Stimulated activated CD8-positive, alpha-beta memory T cell treated with anti-CD3 and anti-CD28 coated beads, Interleukin-12 subunit alpha, Interleukin-12 subunit beta, amount 100 ng/mL, for 1 hour (primary cell): ENCODE measurements around the gene ATP5ME.

Source experiments
- DNase-seq: peaks from one replicate; pipeline ENCODE4 v3.0.0-alpha.2; 2020; ENCODE audit warnings: low read depth

ATP5ME gene

GRCh38 chr4:666822-667544 is 7.1 kb downstream of the ATP5ME start:
- DNase-seq = no peak

DNA sequence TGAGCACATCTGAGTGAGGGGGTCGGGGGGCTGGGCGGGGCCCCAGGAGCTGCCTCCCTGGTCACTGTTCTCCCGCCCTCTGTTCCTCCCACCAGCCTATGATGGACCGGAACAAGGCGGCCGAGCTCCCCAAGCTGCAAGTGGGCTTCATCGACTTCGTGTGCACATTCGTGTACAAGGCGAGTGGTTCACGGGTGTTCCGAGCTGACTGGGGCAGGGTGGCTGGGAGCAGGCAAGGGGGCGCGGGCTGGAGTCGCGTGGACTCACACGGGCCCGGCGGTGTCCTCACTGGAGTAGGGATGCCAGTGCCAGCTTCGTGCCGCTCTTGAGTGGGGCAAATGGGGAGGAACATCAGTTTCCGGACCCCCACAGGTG is 7.7 kb downstream of the ATP5ME start:
- DNase-seq = no peak

DNA sequence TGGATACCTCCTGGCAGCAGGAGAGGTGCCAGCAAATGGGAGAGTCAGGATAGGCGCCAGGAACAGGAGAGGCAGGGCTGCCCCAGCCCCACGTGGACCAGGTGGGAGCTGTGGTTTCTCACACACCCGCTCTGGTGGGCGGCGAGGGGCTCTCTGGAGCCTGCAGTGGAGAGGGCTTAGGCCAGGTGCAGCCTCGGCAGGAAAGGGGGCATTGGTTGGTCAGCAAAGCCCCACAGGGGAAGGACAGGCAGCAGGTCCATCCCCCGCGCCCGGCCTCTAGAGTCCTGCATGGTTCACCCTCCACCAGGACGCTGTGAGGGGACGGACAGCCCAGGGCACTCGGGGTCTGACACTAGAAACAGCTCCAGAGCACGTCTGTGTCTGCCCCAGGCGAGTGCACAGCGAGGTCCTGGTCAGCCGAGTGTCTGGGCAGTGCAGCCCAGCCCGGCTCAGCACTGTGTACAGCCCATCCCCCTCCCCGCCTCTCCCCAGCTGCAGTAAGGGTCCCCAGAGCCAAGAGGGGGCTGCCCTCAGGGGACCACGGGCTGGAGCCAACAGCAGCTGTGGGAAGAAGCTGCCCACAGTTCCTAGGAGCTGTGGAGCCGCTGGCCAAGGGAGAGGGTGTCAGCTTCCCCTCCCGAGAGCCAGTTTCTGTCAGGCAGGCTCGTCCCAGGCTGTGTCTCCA is 8.2 kb downstream of the ATP5ME start:
- DNase-seq = no peak

GRCh38 chr4:665381-665750 is 8.7 kb downstream of the ATP5ME start:
- DNase-seq = no peak

DNA sequence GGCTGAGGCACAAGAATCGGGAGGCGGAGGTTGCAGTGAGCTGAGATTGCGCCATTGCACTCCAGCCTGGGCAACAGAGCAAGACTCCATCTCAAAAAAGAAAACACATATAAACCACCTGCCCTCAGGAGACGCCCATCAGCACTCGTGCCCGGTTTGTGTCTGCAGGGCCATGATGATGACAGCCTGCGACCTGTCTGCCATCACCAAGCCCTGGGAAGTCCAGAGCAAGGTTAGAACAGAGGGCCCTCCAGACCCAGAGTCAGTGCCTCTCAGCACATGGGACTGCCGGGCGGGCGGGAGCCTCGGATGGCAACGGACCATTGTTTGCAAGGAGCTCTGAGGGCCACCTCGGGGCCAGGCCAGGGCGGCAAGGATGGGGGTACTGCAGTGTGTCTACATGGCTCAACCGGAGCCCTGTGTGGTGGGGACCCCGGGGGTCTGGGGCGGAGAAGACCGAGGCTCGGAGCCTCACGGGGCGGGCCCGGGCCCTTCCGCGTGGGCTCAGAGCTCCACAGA is 9.3 kb downstream of the ATP5ME start:
- no peak for DNase-seq

GRCh38 chr4:663438-664428 is 10.3 kb downstream of the ATP5ME start:
- peak; percentile 59 for DNase-seq

DNA sequence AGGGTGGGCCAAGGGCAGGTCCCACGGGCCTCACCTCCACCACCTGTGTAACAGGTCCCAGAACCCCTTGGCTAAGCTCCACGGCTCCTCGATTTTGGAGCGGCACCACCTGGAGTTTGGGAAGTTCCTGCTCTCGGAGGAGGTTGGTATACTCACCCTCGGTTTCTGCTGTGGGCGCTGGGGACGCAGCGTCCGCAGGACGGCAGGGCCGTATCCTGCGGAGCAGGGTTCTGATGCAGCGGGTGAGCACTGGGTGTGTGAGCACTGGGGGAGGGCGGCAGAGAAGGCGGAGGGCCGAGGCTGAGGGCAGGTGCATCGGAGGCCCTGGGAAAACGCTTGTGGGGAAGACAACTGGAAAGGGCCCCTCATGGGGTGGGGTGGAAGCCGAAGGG is 11.0 kb downstream of the ATP5ME start:
- no peak for DNase-seq

GRCh38 chr4:661881-662761 is 12.0 kb downstream of the ATP5ME start:
- no peak for DNase-seq

DNA sequence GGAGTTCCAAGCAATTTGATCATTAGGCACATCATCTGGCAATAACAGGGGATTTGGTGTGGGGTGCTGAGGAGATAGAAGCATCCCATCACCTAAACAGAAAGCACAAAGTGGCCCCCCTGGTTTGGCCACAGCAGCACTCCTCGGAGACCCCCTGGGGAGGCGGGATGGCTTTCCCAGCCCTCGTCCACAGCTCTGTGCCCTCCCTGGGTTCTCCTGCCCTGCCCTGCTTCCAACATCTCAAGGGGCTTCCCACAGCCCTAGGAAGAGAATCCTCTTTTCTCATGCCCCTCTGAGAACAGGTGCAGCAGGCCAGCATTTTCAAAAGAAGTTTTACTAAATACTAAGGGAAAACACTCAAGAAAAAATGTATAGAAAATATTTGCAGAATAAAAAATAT is 12.8 kb downstream of the ATP5ME start:
- DNase-seq = no peak

- DNase-seq = no peak
These were observed 13.7 kb downstream of the ATP5ME start for GRCh38 chr4:660401-660800.

DNA sequence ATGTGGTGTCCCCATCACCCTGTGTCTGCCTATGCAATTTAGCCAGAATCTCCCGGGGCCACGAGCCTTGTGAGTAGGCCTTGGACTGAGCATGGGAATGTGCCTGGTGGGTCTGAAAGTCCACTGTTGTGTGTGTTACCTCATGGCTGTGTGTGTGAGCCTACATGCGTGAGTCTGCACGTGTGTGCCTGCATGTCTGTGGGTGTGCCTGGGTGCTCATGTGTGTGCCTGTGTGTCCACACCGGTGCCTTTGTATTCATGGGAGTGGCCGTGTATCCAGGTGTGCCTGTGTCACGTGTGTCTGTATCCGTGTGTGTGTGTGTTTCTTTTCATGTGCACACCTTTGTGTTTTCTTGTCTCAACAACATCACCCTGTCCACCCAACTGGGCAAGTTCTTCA is 14.2 kb downstream of the ATP5ME start:
- DNase-seq = no peak

GRCh38 chr4:658681-659667 is 15.1 kb downstream of the ATP5ME start:
- no peak for DNase-seq

GRCh38 chr4:657834-658667 is 16.0 kb downstream of the ATP5ME start:
- no peak for DNase-seq

DNA sequence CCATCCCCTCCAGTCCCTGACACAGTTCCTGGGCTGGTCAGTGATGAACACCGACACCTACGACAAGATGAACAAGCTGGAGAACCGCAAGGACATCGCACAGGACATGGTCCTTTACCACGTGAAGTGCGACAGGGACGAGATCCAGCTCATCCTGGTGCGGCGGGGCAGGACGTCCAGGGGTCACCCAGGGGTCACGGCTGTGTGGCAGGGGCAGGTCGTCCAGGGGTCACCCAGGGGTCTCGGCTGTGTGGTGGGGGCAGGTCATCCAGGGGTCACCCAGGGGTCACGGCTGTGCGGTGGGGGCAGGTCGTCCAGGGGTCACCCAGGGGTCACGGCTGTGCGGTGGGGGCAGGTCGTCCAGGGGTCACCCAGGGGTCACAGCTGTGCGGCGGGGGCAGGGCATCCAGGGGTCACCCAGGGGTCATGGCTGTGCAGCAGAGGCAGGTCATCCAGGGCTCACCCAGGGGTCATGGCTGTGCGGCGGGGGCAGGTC is 16.7 kb downstream of the ATP5ME start:
- no peak for DNase-seq

DNA sequence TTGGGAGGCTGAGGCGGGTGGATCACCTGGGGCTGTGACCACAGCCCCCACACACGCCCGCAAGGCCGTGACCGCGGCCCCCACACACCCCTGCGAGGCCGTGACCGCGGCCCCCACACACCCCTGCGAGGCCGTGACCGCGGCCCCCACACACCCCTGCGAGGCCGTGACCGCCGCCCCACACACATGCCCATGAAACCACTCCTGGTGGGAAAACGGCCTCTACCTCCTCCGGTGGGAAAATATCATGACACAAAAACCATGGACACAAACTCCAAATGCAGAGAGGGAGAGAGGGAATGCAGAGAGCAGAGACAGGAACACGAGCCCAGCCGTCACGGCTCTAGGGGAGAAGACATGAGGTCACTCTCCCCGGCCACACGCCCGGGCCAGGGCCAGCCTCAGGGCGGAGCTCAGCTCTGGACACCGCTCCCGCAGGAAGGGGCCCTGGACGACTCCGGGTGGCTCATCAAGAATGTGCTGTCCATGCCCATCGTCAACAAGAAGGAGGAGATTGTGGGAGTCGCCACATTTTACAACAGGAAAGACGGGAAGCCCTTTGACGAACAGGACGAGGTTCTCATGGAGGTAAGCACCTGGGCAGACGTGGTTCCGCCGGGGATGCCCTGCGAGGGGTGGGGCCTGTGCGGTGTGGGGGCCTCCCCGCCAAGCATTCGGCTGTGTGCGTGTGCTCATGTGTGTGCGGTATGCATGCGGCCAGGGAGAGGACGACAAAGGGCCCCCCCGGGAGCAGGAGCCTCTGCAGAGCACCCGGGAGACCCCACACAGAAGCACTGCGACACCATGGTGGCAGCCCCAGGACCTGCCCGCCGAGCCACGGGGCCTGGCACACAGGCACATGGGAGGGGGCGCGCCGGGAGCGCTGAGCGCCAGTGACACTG is 17.4 kb downstream of the ATP5ME start:
- DNase-seq = no peak

DNA sequence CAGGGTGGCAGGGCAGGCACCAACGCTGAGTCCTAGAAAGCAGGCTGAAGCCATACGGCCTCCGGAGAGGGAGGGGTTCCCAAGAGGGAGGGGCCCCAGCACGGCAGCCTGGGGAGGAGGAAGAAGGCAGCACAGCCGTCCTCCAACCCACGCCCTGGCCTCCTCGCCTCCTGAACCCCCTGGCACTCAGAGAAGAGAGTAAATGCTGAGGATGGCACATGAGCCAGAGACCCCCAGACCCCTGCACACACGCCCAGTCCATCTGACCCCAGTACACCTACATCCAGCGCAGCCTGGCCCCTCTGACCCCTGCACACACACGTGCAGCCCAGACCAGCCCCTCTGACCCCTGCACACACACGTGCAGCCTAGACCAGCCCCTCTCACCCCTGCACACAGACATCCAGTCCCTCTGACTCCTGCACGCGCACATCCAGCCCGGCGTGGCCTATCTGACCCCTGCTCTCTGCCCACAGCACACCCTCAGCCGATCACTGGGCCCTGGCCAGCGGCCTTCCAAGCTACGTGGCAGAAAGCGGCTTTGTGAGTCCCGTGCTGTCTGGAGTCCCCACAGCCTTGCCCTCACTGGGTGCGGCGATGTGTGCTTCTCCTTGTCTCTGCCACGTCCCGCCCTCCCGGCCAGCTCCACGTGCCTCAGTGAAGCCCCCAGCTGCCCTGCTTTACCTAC is 18.5 kb downstream of the ATP5ME start:
- no peak for DNase-seq

GRCh38 chr4:654871-655463 is 19.1 kb downstream of the ATP5ME start:
- DNase-seq = no peak
